T-cell (primary cell): ENCODE results near the gene AHNAK2. TPM values are rescaled to one million over a fixed set of nuclear protein-coding genes. Genes with fewer than 3 reads are reported as not detected.

Source experiments
- ATAC-seq, 4 experiments: fragments of 200-7000 bp in 3 of 4; fragments of 150-1000 bp in 1 of 4; cut with Tn5 transposase; replicated peaks in 1 of 4; 1 replicate in 3 of 4; 2 replicates in 1 of 4; pipeline ENCODE4 v1.10.0; 2021; ENCODE audit warnings: moderate library complexity in 3 of 4, mild to moderate bottlenecking in 2 of 4, moderate number of reproducible peaks in 1 of 4
- CTCF ChIA-PET, 2 donors: fragments of 300-600 bp; sonication (Branson Sonifier 250); formaldehyde crosslinking; loops; one replicate each; lab custom pipeline; 2022; ENCODE audit warnings: antibody characterized with exemption in 2 of 2; lab: Charles Lee
- POLR2A ChIA-PET, 2 donors: fragments of 300-600 bp; sonication (Branson Sonifier 250); formaldehyde crosslinking; loops; one replicate each; lab custom pipeline; 2022; ENCODE audit warnings: antibody characterized with exemption in 2 of 2; lab: Charles Lee
- DNase-seq, 35 experiments: peaks; one replicate each; pipeline versions ENCODE4 v3.0.0 to v3.0.0-alpha.2; 2013 to 2023
- H3K27ac ChIP-seq: one replicate; pipeline ENCODE4 v1.5.1; 2013; ENCODE audit warnings: low read length
- H3K27me3 ChIP-seq, 2 experiments: replicated peaks in 1 of 2; 1 replicate in 1 of 2; 2 replicates in 1 of 2; pipeline versions ENCODE4 v1.6.1 to v1.7.0; 2013; ENCODE audit warnings: low read length in 1 of 2, mixed read lengths in 1 of 2; ENCODE audit not compliant: control insufficient read depth in 2 of 2, insufficient read depth in 2 of 2; ENCODE audit errors: extremely low read depth in 1 of 2
- H3K36me3 ChIP-seq, 2 donors: 1 replicate in 1 of 2; 2 replicates in 1 of 2; pipeline versions ENCODE4 v1.6.1 to v1.7.0; 2013; ENCODE audit warnings: low read length in 1 of 2; ENCODE audit not compliant: control insufficient read depth in 2 of 2, insufficient read depth in 1 of 2; ENCODE audit errors: extremely low read depth in 1 of 2
- H3K4me1 ChIP-seq, 2 experiments: 1 replicate in 1 of 2; 2 replicates in 1 of 2; pipeline versions ENCODE4 v1.6.1 to v1.7.0; 2013; ENCODE audit warnings: low read length in 2 of 2, mixed read lengths in 1 of 2; ENCODE audit not compliant: insufficient read depth in 2 of 2, control insufficient read depth in 1 of 2; ENCODE audit errors: extremely low read depth in 1 of 2
- H3K4me3 ChIP-seq, 2 donors: 1 replicate in 1 of 2; 2 replicates in 1 of 2; pipeline versions ENCODE4 v1.5.1 to v1.7.0; 2013; ENCODE audit warnings: mild to moderate bottlenecking in 2 of 2, low read length in 1 of 2, moderate library complexity in 1 of 2; ENCODE audit not compliant: control insufficient read depth in 1 of 2; ENCODE audit errors: extremely low read depth in 1 of 2
- H3K9me3 ChIP-seq: 2 replicates; pipeline ENCODE4 v1.7.0; 2013
- H3K27ac Mint-ChIP-seq, 2 donors: one replicate each; pipeline ENCODE4 v1.8.0; 2020 to 2021; ENCODE audit warnings: mild to moderate bottlenecking in 2 of 2, mixed read lengths in 2 of 2
- H3K27me3 Mint-ChIP-seq, 2 donors: one replicate each; pipeline ENCODE4 v1.8.0; 2021 to 2022; ENCODE audit warnings: mixed read lengths in 2 of 2
- H3K36me3 Mint-ChIP-seq: one replicate; pipeline ENCODE4 v1.8.0; 2021; ENCODE audit warnings: mixed read lengths
- H3K4me1 Mint-ChIP-seq, 3 donors: one replicate each; pipeline ENCODE4 v1.8.0; 2020 to 2022; ENCODE audit warnings: mixed read lengths in 3 of 3, mild to moderate bottlenecking in 1 of 3
- H3K4me3 Mint-ChIP-seq, 3 donors: one replicate each; pipeline ENCODE4 v1.8.0; 2020 to 2022; ENCODE audit warnings: mild to moderate bottlenecking in 3 of 3, mixed read lengths in 3 of 3, moderate library complexity in 3 of 3
- H3K9me3 Mint-ChIP-seq, 3 donors: one replicate each; pipeline ENCODE4 v1.8.0; 2020 to 2022; ENCODE audit warnings: mixed read lengths in 3 of 3
- WGBS: methylation state at CpG from one replicate; pipeline ENCODE4 v1.1.5; 2013; ENCODE audit warnings: missing lambda C conversion rate; ENCODE audit not compliant: insufficient coverage; 5-methylcytosine and 5-hydroxymethylcytosine counted together
- total RNA-seq, 35 experiments: library from RNA in 6 of 35; stranded (reverse) in 6 of 35; fragments of 120-200 nt in 1 of 35; gene quantifications; one replicate each; pipeline versions ENCODE4 v1.2.1 to v1.2.4 and lab custom pipeline; 2013 to 2026

AHNAK2 gene
- total RNA-seq, 5 donors from 2014 or later (not counting 1 experiment from before 2014, with no cell fraction given), result 0.20 to 0.38 (median 0.22) TPM; not detected in 2

GRCh38 chr14:105013150-105013785 lies 35.1 kb upstream of the AHNAK2 start:
- Histone ChIP-seq H3K4me1 (peaks cover 0 to 57% of the 10 kb centered on the region in 2 experiments), H3K27ac (peak overlapping the region; percentile 3), H3K4me3 (no peak overlapping the region), H3K27me3 (no peaks in the 10 kb centered on the region), H3K9me3 (no peaks in the 10 kb centered on the region), H3K36me3 (peaks cover 12 to 25% of the 10 kb centered on the region in 2 donors)
- Mint-ChIP-seq H3K4me3 (no peak overlapping the region), H3K27ac (peak overlapping the region in 1 of 2 donors; percentile 5), H3K9me3 (no peaks in the 10 kb centered on the region), H3K4me1 (peaks cover 48 to 54% (median 54%) of the 10 kb centered on the region in 3 donors), H3K27me3 (no peaks in the 10 kb centered on the region), H3K36me3 (peaks cover 20% of the 10 kb centered on the region)
- ATAC-seq (no peak), DNase-seq (no peak)
- WGBS, result 94% methylated on average over 4 of the region's 8 CpGs
- CTCF ChIA-PET, result no interaction called here
- POLR2A ChIA-PET, result no interaction called here

- Histone ChIP-seq H3K4me1 (peaks cover 0 to 51% of the 10 kb centered on the region in 2 experiments), H3K4me3 (no peak overlapping the region), H3K9me3 (no peaks in the 10 kb centered on the region), H3K36me3 (peaks cover 12 to 29% of the 10 kb centered on the region in 2 donors), H3K27ac (no peak overlapping the region), H3K27me3 (no peaks in the 10 kb centered on the region)
- ChIA-PET CTCF (interaction anchor here in 1 of 2 donors (0.8 kb wide), 1 partner anchor 33 kb away, joined by 3 read pairs; no protein-coding TSS in a partner anchor), POLR2A (interaction anchor here in 1 of 2 donors (0.5 kb wide), 1 partner anchor 17 kb away, joined by 3 read pairs; no protein-coding TSS in a partner anchor)
- DNase-seq (no peak), ATAC-seq (no peak)
- Mint-ChIP-seq H3K27ac (no peak overlapping the region), H3K36me3 (peaks cover 16% of the 10 kb centered on the region), H3K9me3 (no peaks in the 10 kb centered on the region), H3K4me3 (no peak overlapping the region), H3K27me3 (no peaks in the 10 kb centered on the region), H3K4me1 (peaks cover 40 to 48% (median 45%) of the 10 kb centered on the region in 3 donors)
- 92% methylated on average over 16 of the region's 23 CpGs for WGBS
These were observed 34.2 kb upstream of the AHNAK2 start for GRCh38 chr14:105012171-105012985.

GRCh38 chr14:105011312-105011990 lies 33.3 kb upstream of the AHNAK2 start:
- Histone ChIP-seq H3K36me3 (peaks cover 13 to 30% of the 10 kb centered on the region in 2 donors), H3K27ac (no peak overlapping the region), H3K4me3 (no peak overlapping the region), H3K4me1 (peaks cover 0 to 43% of the 10 kb centered on the region in 2 experiments), H3K27me3 (no peaks in the 10 kb centered on the region), H3K9me3 (no peaks in the 10 kb centered on the region)
- H3K9me3 Mint-ChIP-seq, result no peaks in the 10 kb centered on the region
- WGBS, result 89% methylated on average over 28 of the region's 29 CpGs
- H3K36me3 Mint-ChIP-seq, result peaks cover 16% of the 10 kb centered on the region
- ATAC-seq (no peak), DNase-seq (no peak)
- ChIA-PET CTCF (interaction anchor here in 1 of 2 donors (0.8 kb wide), 1 partner anchor 34 kb away, joined by 3 read pairs; no protein-coding TSS in a partner anchor), POLR2A (no interaction called here)
- no peak overlapping the region for H3K27ac Mint-ChIP-seq
- peaks cover 34 to 40% (median 36%) of the 10 kb centered on the region in 3 donors for H3K4me1 Mint-ChIP-seq
- no peak overlapping the region for H3K4me3 Mint-ChIP-seq
- H3K27me3 Mint-ChIP-seq, result no peaks in the 10 kb centered on the region

DNA sequence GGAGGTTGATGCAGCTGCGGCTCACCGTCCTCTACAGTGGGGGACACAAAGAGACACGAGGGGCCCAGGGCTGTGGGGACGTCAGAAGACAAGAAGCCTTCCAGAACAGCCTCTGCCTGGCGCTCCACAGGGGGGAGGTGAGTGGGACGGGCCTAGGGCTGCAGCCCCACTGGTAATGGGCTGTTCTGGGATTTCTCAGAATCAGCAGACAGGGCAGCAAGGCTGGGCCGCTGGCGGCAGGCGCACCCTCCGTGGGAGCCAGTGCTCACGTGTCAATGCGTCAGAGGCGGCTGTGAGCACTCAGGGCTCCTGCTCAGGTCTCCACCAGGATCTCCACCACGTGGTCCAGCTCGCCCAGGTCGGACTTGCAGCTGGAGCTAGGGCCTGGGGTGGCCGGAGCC lies 32.7 kb upstream of the AHNAK2 start:
- H3K36me3 ChIP-seq, result peaks cover 19 to 30% of the 10 kb centered on the region in 2 donors
- ChIA-PET POLR2A (no interaction called here), CTCF (no interaction called here)
- H3K4me1 ChIP-seq, result peaks cover 0 to 40% of the 10 kb centered on the region in 2 experiments
- Mint-ChIP-seq H3K9me3 (no peaks in the 10 kb centered on the region), H3K4me1 (peaks cover 29 to 34% (median 30%) of the 10 kb centered on the region in 3 donors), H3K27ac (no peak overlapping the region), H3K27me3 (no peaks in the 10 kb centered on the region), H3K4me3 (no peak overlapping the region), H3K36me3 (peaks cover 12% of the 10 kb centered on the region)
- H3K9me3 ChIP-seq, result no peaks in the 10 kb centered on the region
- 84% methylated on average over 16 of the region's 17 CpGs for whole genome bisulfite sequencing
- ATAC-seq (no peak), DNase-seq (no peak)
- no peak overlapping the region for H3K4me3 ChIP-seq
- H3K27me3 ChIP-seq, result no peaks in the 10 kb centered on the region
- H3K27ac ChIP-seq, result no peak overlapping the region

DNA sequence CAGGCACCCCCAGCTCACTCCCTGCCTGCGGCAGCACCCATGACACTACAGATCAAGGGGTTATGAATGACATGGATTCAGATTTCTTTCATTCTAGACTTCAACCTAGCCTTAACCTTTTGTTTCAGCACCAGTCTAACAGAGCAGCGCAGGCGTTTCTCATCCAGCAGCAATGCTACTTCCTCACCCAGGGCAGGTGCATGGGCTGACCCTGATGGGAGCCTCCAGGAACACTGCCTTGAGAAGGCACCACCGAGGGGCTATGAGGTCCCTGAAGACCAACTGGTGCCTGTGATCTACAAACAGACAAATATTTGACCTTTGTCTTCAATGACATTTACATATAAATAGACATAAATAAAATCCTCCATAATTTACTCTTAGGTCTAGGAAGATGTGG lies 31.9 kb upstream of the AHNAK2 start:
- no peaks in the 10 kb centered on the region for H3K27me3 ChIP-seq
- Mint-ChIP-seq H3K36me3 (peaks cover 12% of the 10 kb centered on the region), H3K9me3 (no peaks in the 10 kb centered on the region), H3K4me1 (peaks cover 21 to 26% (median 22%) of the 10 kb centered on the region in 3 donors), H3K27me3 (no peaks in the 10 kb centered on the region), H3K27ac (no peak overlapping the region), H3K4me3 (no peak overlapping the region)
- ChIA-PET POLR2A (no interaction called here), CTCF (no interaction called here)
- peaks cover 0 to 32% of the 10 kb centered on the region in 2 experiments for H3K4me1 ChIP-seq
- H3K27ac ChIP-seq, result no peak overlapping the region
- H3K36me3 ChIP-seq, result peaks cover 23 to 30% of the 10 kb centered on the region in 2 donors
- ATAC-seq (no peak), DNase-seq (no peak)
- 90% methylated on average over 2 of the region's 4 CpGs for WGBS
- H3K9me3 ChIP-seq, result no peaks in the 10 kb centered on the region
- no peak overlapping the region for H3K4me3 ChIP-seq
